Measurements from ENCODE around the gene TSHZ2. TPM values are rescaled to one million over a fixed set of nuclear protein-coding genes. Genes with fewer than 3 reads are reported as not detected.
A peak's percentile ranks its signal among the peaks of the same experiment; 100 is the strongest.

The TSHZ2 gene
- total and polyA plus RNA-seq, 2 experiments from 2014 or later: 1.1 to 5.2 TPM

- H3K27ac ChIP-seq: no peak overlapping the region
- H2AFZ ChIP-seq: no peak overlapping the region
- no peak overlapping the region for H3K4me3 ChIP-seq
- H3K36me3 ChIP-seq (replicated peaks; ENCODE audit: insufficient read depth, low read depth): no peaks in the 10 kb centered on the region
- 100% methylated on average over 1 of the region's 1 CpG for WGBS (ENCODE audit: low lambda C conversion rate, missing lambda C conversion rate)
- no peaks in the 10 kb centered on the region for H3K79me2 ChIP-seq
- H3K4me1 ChIP-seq (ENCODE audit: insufficient read depth): peaks cover under 1% of the 10 kb centered on the region
- no peaks in the 10 kb centered on the region for H4K20me1 ChIP-seq (ENCODE audit: insufficient read depth, poor library complexity, severe bottlenecking)
- H3K9me3 ChIP-seq (ENCODE audit: low read depth): no peaks in the 10 kb centered on the region
- H3K9me2 ChIP-seq (replicated peaks; ENCODE audit: insufficient read depth): no peaks in the 10 kb centered on the region
- H3K27me3 ChIP-seq: no peaks in the 10 kb centered on the region
- TF ChIP-seq EZH2 (IDR thresholded peaks at IDR 0.05; ENCODE audit: borderline replicate concordance) (no peak), EZH2phosphoT487 (IDR thresholded peaks at IDR 0.05; ENCODE audit: low read depth, severe bottlenecking, unreplicated experiment) (no peak)
- TF ChIP-seq, protein P1, sequence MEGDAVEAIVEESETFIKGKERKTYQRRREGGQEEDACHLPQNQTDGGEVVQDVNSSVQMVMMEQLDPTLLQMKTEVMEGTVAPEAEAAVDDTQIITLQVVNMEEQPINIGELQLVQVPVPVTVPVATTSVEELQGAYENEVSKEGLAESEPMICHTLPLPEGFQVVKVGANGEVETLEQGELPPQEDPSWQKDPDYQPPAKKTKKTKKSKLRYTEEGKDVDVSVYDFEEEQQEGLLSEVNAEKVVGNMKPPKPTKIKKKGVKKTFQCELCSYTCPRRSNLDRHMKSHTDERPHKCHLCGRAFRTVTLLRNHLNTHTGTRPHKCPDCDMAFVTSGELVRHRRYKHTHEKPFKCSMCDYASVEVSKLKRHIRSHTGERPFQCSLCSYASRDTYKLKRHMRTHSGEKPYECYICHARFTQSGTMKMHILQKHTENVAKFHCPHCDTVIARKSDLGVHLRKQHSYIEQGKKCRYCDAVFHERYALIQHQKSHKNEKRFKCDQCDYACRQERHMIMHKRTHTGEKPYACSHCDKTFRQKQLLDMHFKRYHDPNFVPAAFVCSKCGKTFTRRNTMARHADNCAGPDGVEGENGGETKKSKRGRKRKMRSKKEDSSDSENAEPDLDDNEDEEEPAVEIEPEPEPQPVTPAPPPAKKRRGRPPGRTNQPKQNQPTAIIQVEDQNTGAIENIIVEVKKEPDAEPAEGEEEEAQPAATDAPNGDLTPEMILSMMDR (IDR thresholded peaks at IDR 0.05; ENCODE audit: poor library complexity): no peak
- no peak for DNase-seq (ENCODE audit: low spot score)
- no peak overlapping the region for H3K4me2 ChIP-seq
Observed at GRCh38 chr20:53439046-53439445, 466.9 kb downstream of the TSHZ2 start.

GRCh38 chr20:53439616-53440015 lies 467.5 kb downstream of the TSHZ2 start:
- no peak overlapping the region for H3K4me2 ChIP-seq
- H3K9me3 ChIP-seq (ENCODE audit: low read depth): no peaks in the 10 kb centered on the region
- DNase-seq (ENCODE audit: low spot score): no peak
- no peaks in the 10 kb centered on the region for H4K20me1 ChIP-seq (ENCODE audit: insufficient read depth, poor library complexity, severe bottlenecking)
- WGBS (ENCODE audit: low lambda C conversion rate, missing lambda C conversion rate): 88% methylated on average over 2 of the region's 2 CpGs
- no peaks in the 10 kb centered on the region for H3K79me2 ChIP-seq
- TF ChIP-seq EZH2 (IDR thresholded peaks at IDR 0.05; ENCODE audit: borderline replicate concordance): no peak
- TF ChIP-seq EZH2phosphoT487 (IDR thresholded peaks at IDR 0.05; ENCODE audit: low read depth, severe bottlenecking, unreplicated experiment): no peak
- TF ChIP-seq, protein P1 (IDR thresholded peaks at IDR 0.05; ENCODE audit: poor library complexity): no peak
- H3K4me1 ChIP-seq (ENCODE audit: insufficient read depth): peaks cover 6% of the 10 kb centered on the region
- H3K27me3 ChIP-seq: no peaks in the 10 kb centered on the region
- H3K36me3 ChIP-seq (replicated peaks; ENCODE audit: insufficient read depth, low read depth): no peaks in the 10 kb centered on the region
- H2AFZ ChIP-seq: no peak overlapping the region
- no peaks in the 10 kb centered on the region for H3K9me2 ChIP-seq (replicated peaks; ENCODE audit: insufficient read depth)
- H3K27ac ChIP-seq: no peak overlapping the region
- H3K4me3 ChIP-seq: no peak overlapping the region

DNA sequence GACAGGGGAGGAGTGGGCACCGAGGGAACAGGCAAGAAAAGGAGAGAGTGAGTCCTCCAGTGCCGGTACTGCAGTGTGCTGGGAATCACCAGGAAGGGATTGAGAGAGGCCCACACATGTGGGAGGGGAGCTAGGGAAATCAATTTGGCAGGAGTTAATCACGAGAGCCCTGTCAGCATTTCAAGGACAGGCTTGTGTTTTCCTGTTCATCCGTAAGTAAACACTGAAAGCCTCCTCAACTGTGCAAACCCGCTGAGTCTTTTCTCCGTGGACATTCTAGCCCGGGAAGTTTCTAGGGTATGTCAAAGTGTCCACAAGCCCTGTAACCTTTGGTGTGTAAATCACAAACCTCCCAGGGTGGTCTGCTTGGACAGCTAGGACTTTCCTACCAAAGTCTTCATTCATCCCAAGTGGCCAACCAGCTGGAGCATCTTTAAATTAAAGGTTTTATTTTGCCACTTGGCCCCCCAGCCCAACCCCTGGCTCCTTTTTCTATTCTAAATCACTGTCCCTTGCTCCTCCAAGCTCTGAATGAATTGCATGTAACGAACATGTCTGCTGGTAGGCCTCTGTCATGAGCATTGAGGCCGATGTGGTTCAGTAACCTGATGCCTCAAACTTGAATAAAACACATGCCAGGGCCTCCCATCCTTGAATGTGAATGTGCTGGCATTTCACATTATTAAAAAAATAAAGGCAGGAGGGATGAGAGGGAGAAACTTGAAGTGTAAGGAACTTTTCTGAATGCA lies 472.4 kb downstream of the TSHZ2 start:
- Histone ChIP-seq H3K27me3 (no peaks in the 10 kb centered on the region), H3K79me2 (no peaks in the 10 kb centered on the region), H3K9me2 (replicated peaks; ENCODE audit: insufficient read depth) (no peaks in the 10 kb centered on the region), H3K4me3 (no peak overlapping the region), H4K20me1 (ENCODE audit: insufficient read depth, poor library complexity, severe bottlenecking) (no peaks in the 10 kb centered on the region), H3K9me3 (ENCODE audit: low read depth) (no peaks in the 10 kb centered on the region), H3K27ac (peak overlapping the region; percentile 77), H3K4me1 (ENCODE audit: insufficient read depth) (peaks cover 12% of the 10 kb centered on the region), H2AFZ (peak overlapping the region; percentile 38), H3K4me2 (peak overlapping the region; percentile 53), H3K36me3 (replicated peaks; ENCODE audit: insufficient read depth, low read depth) (no peaks in the 10 kb centered on the region)
- TF ChIP-seq, protein P1 (IDR thresholded peaks at IDR 0.05; ENCODE audit: poor library complexity): no peak
- TF ChIP-seq EZH2phosphoT487 (IDR thresholded peaks at IDR 0.05; ENCODE audit: low read depth, severe bottlenecking, unreplicated experiment): no peak
- no peak for TF ChIP-seq EZH2 (IDR thresholded peaks at IDR 0.05; ENCODE audit: borderline replicate concordance)
- WGBS (ENCODE audit: low lambda C conversion rate, missing lambda C conversion rate): 57% methylated on average over 9 of the region's 9 CpGs
- peak; percentile 17 for DNase-seq (ENCODE audit: low spot score)
